ENCODE measurements around the gene TSPAN14. TPM values are rescaled to one million over a fixed set of nuclear protein-coding genes. Genes with fewer than 3 reads are reported as not detected.

TSPAN14 gene
- total RNA-seq, 1 experiment from 2014 or later: 46.8 TPM

GRCh38 chr10:80518807-80519360 is 64.8 kb downstream of the TSPAN14 start:
- H3K18ac ChIP-seq (ENCODE audit: insufficient read length, low read depth, low read length): no peak overlapping the region
- Mint-ChIP-seq H3K36me3 (ENCODE audit: insufficient read depth in 1 of 3, low read depth in 3 of 3) (peaks cover 27 to 64% (median 42%) of the 10 kb centered on the region in 3 experiments; a peak in 6 of 7 replicates), H3K4me1 (peaks cover 10 to 12% of the 10 kb centered on the region in 2 experiments), H3K9me3 (no peaks in the 10 kb centered on the region), H3K27me3 (ENCODE audit: low read depth) (no peaks in the 10 kb centered on the region), H3K27ac (no peak overlapping the region; a peak in 2 of 7 replicates), H3K4me3 (no peak overlapping the region)
- WGBS (ENCODE audit: extremely low coverage, insufficient read length, low lambda C conversion rate): no CpG with 5 or more reads among the region's 7 CpGs
- no peaks in the 10 kb centered on the region for H3K23me2 ChIP-seq (ENCODE audit: insufficient read length, low read depth, low read length, poor library complexity, severe bottlenecking)
- no peak for TF ChIP-seq CTCF (conservative IDR thresholded peaks at IDR 0.05)
- H3K79me1 ChIP-seq (ENCODE audit: insufficient read depth, low read depth, low read length, poor library complexity, severe bottlenecking): no peaks in the 10 kb centered on the region
- H3K9me3 ChIP-seq (ENCODE audit: control insufficient read depth, low read depth, low read length): no peaks in the 10 kb centered on the region
- no peak for DNase-seq
- no peak overlapping the region for H4K91ac ChIP-seq (ENCODE audit: insufficient read length, low read depth, low read length)
- H2BK20ac ChIP-seq (ENCODE audit: low read depth, low read length, poor library complexity, severe bottlenecking): no peak overlapping the region
- no peaks in the 10 kb centered on the region for H3K27me3 ChIP-seq (ENCODE audit: insufficient read depth, low read length)
- no peak overlapping the region for H3K56ac ChIP-seq (ENCODE audit: insufficient read length, low read depth, low read length)
- H2AFZ ChIP-seq (ENCODE audit: low read length): no peak overlapping the region
- no peaks in the 10 kb centered on the region for H3K79me2 ChIP-seq (ENCODE audit: insufficient read depth, low read length)
- peaks cover 2% of the 10 kb centered on the region; the same call in 1 of the 2 replicates for H3K4me1 ChIP-seq (ENCODE audit: insufficient read depth, low read length)
- no peak overlapping the region for H4K5ac ChIP-seq (ENCODE audit: insufficient read length, low read depth, low read length)
- no peak overlapping the region for H3K9ac ChIP-seq (ENCODE audit: extremely low read depth, insufficient read length, low read length)
- no peak overlapping the region for H3K4me2 ChIP-seq (ENCODE audit: insufficient read depth, insufficient read length, low read length)
- H2AK5ac ChIP-seq (ENCODE audit: insufficient read length, low read length): no peak overlapping the region
- H3K4ac ChIP-seq (ENCODE audit: low read depth, low read length): no peak overlapping the region
- H3K23ac ChIP-seq (ENCODE audit: insufficient read length, low read depth, low read length): no peak overlapping the region
- no peak overlapping the region for H2BK15ac ChIP-seq (ENCODE audit: low read depth, low read length)
- H2BK5ac ChIP-seq (ENCODE audit: insufficient read length, low read length): no peak overlapping the region
- H3T11ph ChIP-seq (ENCODE audit: low read length): no peak overlapping the region
- H4K20me1 ChIP-seq (ENCODE audit: control insufficient read depth, insufficient read depth, insufficient read length): no peaks in the 10 kb centered on the region
- no peak overlapping the region for H2BK12ac ChIP-seq (ENCODE audit: insufficient read length, low read depth, low read length)
- H3K27ac ChIP-seq (ENCODE audit: insufficient read length, low read depth, low read length): no peak overlapping the region
- H3K14ac ChIP-seq (ENCODE audit: insufficient read depth, low read length): no peak overlapping the region
- H2BK120ac ChIP-seq (ENCODE audit: low read depth, low read length, poor library complexity, severe bottlenecking): no peak overlapping the region
- no peak overlapping the region for H4K8ac ChIP-seq (replicated peaks; ENCODE audit: insufficient read length, low read depth, low read length)
